IMR-90 (cell line): ENCODE data around the gene LRP1-AS. TPM values are rescaled to one million over a fixed set of nuclear protein-coding genes. Genes with fewer than 3 reads are reported as not detected.

Source experiments
- ATAC-seq: fragments of 200-7000 bp; cut with Tn5 transposase; 2 replicates; pipeline ENCODE4 v1.9.1; 2020; ENCODE audit warnings: low read depth, mild to moderate bottlenecking, moderate library complexity
- BruUV-seq: library from RNA; stranded (reverse); fragments of 400-500 nt; replicated peaks from 2 replicates; lab custom pipeline; 2021; lab: Mats Ljungman, UMichigan
- CTCF ChIA-PET: fragments of 300-600 bp; formaldehyde crosslinking; extraction: SDS; loops from one replicate; lab custom pipeline; 2021; ENCODE audit warnings: antibody characterized with exemption; lab: Yijun Ruan, JAX
- POLR2A ChIA-PET: fragments of 300-600 bp; sonication (Branson Sonifier 250); formaldehyde crosslinking; loops from one replicate; lab custom pipeline; 2022; ENCODE audit warnings: antibody characterized with exemption; ENCODE audit not compliant: unreplicated experiment; lab: Charles Lee
- DNase-seq: peaks from one replicate; pipeline ENCODE4 v3.0.0; 2013
- H2AFZ ChIP-seq: replicated peaks from 2 replicates; pipeline ENCODE3; 2013; ENCODE audit warnings: low read length, mild to moderate bottlenecking; ENCODE audit not compliant: poor library complexity
- H2AK5ac ChIP-seq: 2 replicates; pipeline ENCODE4 v1.6.1; 2013; ENCODE audit warnings: low read depth, low read length, inconsistent platforms
- H2AK9ac ChIP-seq: replicated peaks from 2 replicates; pipeline ENCODE3; 2013; ENCODE audit warnings: mild to moderate bottlenecking, low read depth, low read length, moderate library complexity; ENCODE audit not compliant: poor library complexity
- H2BK120ac ChIP-seq: 2 replicates; pipeline ENCODE4 v1.6.1; 2013; ENCODE audit warnings: low read depth, low read length, inconsistent platforms
- H2BK15ac ChIP-seq: 3 replicates; pipeline ENCODE4 v1.6.1; 2013; ENCODE audit warnings: low read depth, low read length, inconsistent platforms
- H2BK20ac ChIP-seq: 2 replicates; pipeline ENCODE4 v1.6.1; 2013; ENCODE audit warnings: low read depth, mild to moderate bottlenecking, inconsistent platforms, low read length, moderate library complexity
- H2BK5ac ChIP-seq: 2 replicates; pipeline ENCODE4 v1.6.1; 2013; ENCODE audit warnings: mild to moderate bottlenecking, low read depth, low read length, inconsistent platforms; ENCODE audit not compliant: poor library complexity, severe bottlenecking
- H3K14ac ChIP-seq: replicated peaks from 2 replicates; pipeline ENCODE4 v1.6.1; 2013; ENCODE audit warnings: low read depth, low read length, inconsistent platforms
- H3K18ac ChIP-seq: 2 replicates; pipeline ENCODE4 v1.6.1; 2013; ENCODE audit warnings: low read depth, low read length, control low read depth
- H3K23ac ChIP-seq: 2 replicates; pipeline ENCODE4 v1.6.1; 2013; ENCODE audit warnings: low read depth, low read length, inconsistent platforms
- H3K27ac ChIP-seq: 2 replicates; pipeline ENCODE4 v1.5.1; 2013; ENCODE audit warnings: mild to moderate bottlenecking, control low read depth, low read length; ENCODE audit not compliant: insufficient read depth
- H3K27me3 ChIP-seq: 2 replicates; pipeline ENCODE4 v1.6.1; 2013; ENCODE audit warnings: low read length; ENCODE audit not compliant: control insufficient read depth, insufficient read depth
- H3K36me3 ChIP-seq: 2 replicates; pipeline ENCODE4 v1.6.1; 2013; ENCODE audit warnings: low read length, mixed read lengths; ENCODE audit not compliant: control insufficient read depth, insufficient read depth
- H3K4ac ChIP-seq: 2 replicates; pipeline ENCODE4 v1.6.1; 2013; ENCODE audit warnings: low read depth, low read length, inconsistent platforms
- H3K4me1 ChIP-seq: 2 replicates; pipeline ENCODE4 v1.6.1; 2013; ENCODE audit warnings: low read length, mixed read lengths; ENCODE audit not compliant: control insufficient read depth, insufficient read depth
- H3K4me2 ChIP-seq: 2 replicates; pipeline ENCODE4 v1.6.1; 2013; ENCODE audit warnings: low read depth, mild to moderate bottlenecking, control low read depth, low read length, moderate library complexity
- H3K4me3 ChIP-seq: 2 replicates; pipeline ENCODE4 v1.5.1; 2013; ENCODE audit warnings: low read depth, mild to moderate bottlenecking, control low read depth, low read length, moderate library complexity; ENCODE audit not compliant: insufficient read depth
- H3K56ac ChIP-seq: 2 replicates; pipeline ENCODE4 v1.6.1; 2013; ENCODE audit warnings: low read length, inconsistent platforms; ENCODE audit not compliant: insufficient read depth; ENCODE audit errors: extremely low read depth
- H3K79me1 ChIP-seq, 2 experiments: 2 replicates each; pipeline ENCODE4 v1.6.1; 2013; ENCODE audit warnings: low read length in 2 of 2, inconsistent platforms in 1 of 2, low read depth in 1 of 2
- H3K9ac ChIP-seq: 2 replicates; pipeline ENCODE4 v1.6.1; 2013; ENCODE audit warnings: low read depth, low read length, control low read depth
- H3K9me1 ChIP-seq: 2 replicates; pipeline ENCODE4 v1.6.1; 2013; ENCODE audit warnings: low read length, inconsistent platforms; ENCODE audit not compliant: insufficient read depth
- H3K9me3 ChIP-seq: 2 replicates; pipeline ENCODE4 v1.6.1; 2013; ENCODE audit warnings: low read length; ENCODE audit not compliant: control insufficient read depth, insufficient read depth
- H4K20me1 ChIP-seq: 2 replicates; pipeline ENCODE4 v1.6.1; 2013; ENCODE audit warnings: low read length, inconsistent platforms; ENCODE audit not compliant: insufficient read depth
- H4K5ac ChIP-seq: 2 replicates; pipeline ENCODE4 v1.6.1; 2013; ENCODE audit warnings: mild to moderate bottlenecking, low read depth, low read length, control low read depth
- H4K8ac ChIP-seq, 2 experiments: 2 replicates each; pipeline ENCODE4 v1.6.1; 2013; ENCODE audit warnings: low read depth in 2 of 2, low read length in 2 of 2, control low read depth in 1 of 2, inconsistent platforms in 1 of 2
- H4K91ac ChIP-seq: 2 replicates; pipeline ENCODE4 v1.6.1; 2013; ENCODE audit warnings: low read depth, low read length, inconsistent platforms; ENCODE audit not compliant: insufficient read depth
- CEBPB ChIP-seq: IDR thresholded peaks from 2 replicates; pipeline ENCODE4 v1.6.1; 2012; ENCODE audit warnings: low read depth, low read length, improper control_type of control experiment
- CHD1 ChIP-seq: IDR thresholded peaks from 2 replicates; pipeline ENCODE4 v1.6.1; 2012; ENCODE audit warnings: low read depth, low read length, improper control_type of control experiment
- CTCF ChIP-seq: conservative IDR thresholded peaks from 2 replicates; pipeline ENCODE4 v1.5.1; 2012; ENCODE audit warnings: mild to moderate bottlenecking, low read depth, low read length, improper control_type of control experiment
- FOS ChIP-seq: fragments of 150-350 bp; IDR thresholded peaks from 2 replicates; pipeline ENCODE4 v1.6.1; 2016; ENCODE audit warnings: low read depth, low read length
- MAZ ChIP-seq: IDR thresholded peaks from 2 replicates; pipeline ENCODE4 v1.6.1; 2012; ENCODE audit warnings: low read depth, mild to moderate bottlenecking, low read length, improper control_type of control experiment, moderate library complexity, borderline replicate concordance
- MXI1 ChIP-seq: IDR thresholded peaks from 2 replicates; pipeline ENCODE4 v1.6.1; 2012; ENCODE audit warnings: low read depth, mild to moderate bottlenecking, low read length, moderate library complexity, borderline replicate concordance
- NFE2L2 ChIP-seq: fragments of 150-350 bp; IDR thresholded peaks from 2 replicates; pipeline ENCODE4 v1.6.1; 2016; ENCODE audit warnings: low read depth, mild to moderate bottlenecking, low read length
- POLR2A ChIP-seq: IDR thresholded peaks from 2 replicates; pipeline ENCODE4 v1.6.1; 2012; ENCODE audit warnings: mild to moderate bottlenecking, low read depth, low read length
- RAD21 ChIP-seq: IDR thresholded peaks from 2 replicates; pipeline ENCODE4 v1.6.1; 2012; ENCODE audit warnings: low read length, improper control_type of control experiment
- RFX5 ChIP-seq: IDR thresholded peaks from 2 replicates; pipeline ENCODE4 v1.8.0; 2012; ENCODE audit warnings: low read depth, mild to moderate bottlenecking, low read length, moderate library complexity
- USF2 ChIP-seq: fragments of 150-350 bp; IDR thresholded peaks from 2 replicates; pipeline ENCODE4 v1.6.1; 2017; ENCODE audit warnings: mild to moderate bottlenecking, antibody characterized with exemption, low read length, low read depth
- WGBS, 2 experiments: methylation state at CpG; one replicate each; pipeline versions ENCODE4 v1.1.5 to v1.1.7; 2013; ENCODE audit warnings: missing lambda C conversion rate in 2 of 2; ENCODE audit not compliant: insufficient read length in 1 of 2; ENCODE audit errors: extremely low coverage in 2 of 2; 5-methylcytosine and 5-hydroxymethylcytosine counted together
- dilution Hi-C: fragments of 300-500 bp; cut with HindIII; formaldehyde crosslinking; loops from one replicate; pipeline ENCODE4 v1.14.3; 2018; ENCODE audit warnings: low sequenced_read_pairs; ENCODE audit not compliant: unreplicated experiment
- in situ Hi-C: fragments of 300-500 bp; cut with MboI; formaldehyde crosslinking; loops from 3 replicates; pipeline ENCODE4 v1.14.3; 2019; ENCODE audit warnings: low sequenced_read_pairs, inconsistent platforms, mixed read lengths
- intact Hi-C: fragments of 100-400 bp; cut with micrococcal nuclease; formaldehyde crosslinking; loops from 2 replicates; pipeline ENCODE4 v1.10.0; 2022
- polyA plus RNA-seq, 3 experiments: library from polyadenylated mRNA; depleted of rRNA; stranded (reverse); fragments of >200 nt; gene quantifications; 2 replicates each; pipeline ENCODE4 v1.2.3, GENCODE V29; 2012; ENCODE audit warnings: low replicate concordance in 1 of 3
- total RNA-seq: library from RNA; depleted of rRNA; stranded (reverse); fragments of >200 nt; gene quantifications from 2 replicates; pipeline ENCODE4 v1.2.3, GENCODE V29; 2012

The LRP1-AS gene
- total and polyA plus RNA-seq, 2 of the 4 experiments (the other 2 are of a cell fraction) = not detected

GRCh38 chr12:57095440-57095839, 52.0 kb downstream of the LRP1-AS start:
- intact Hi-C loops (no loop called here), in situ Hi-C loops (no loop called here), dilution Hi-C loops (no loop called here)
- no peak for ATAC-seq
- TF ChIP-seq CTCF (no peak), CHD1 (no peak), CEBPB (no peak), RFX5 (no peak), MAZ (no peak), NFE2L2 (no peak), USF2 (no peak), POLR2A (no peak), RAD21 (no peak), MXI1 (no peak), FOS (no peak)
- peaks cover 84% of the 10 kb centered on the region for H3K36me3 ChIP-seq
- H3K4me1 ChIP-seq = peaks cover 41% of the 10 kb centered on the region
- peaks cover 13 to 69% of the 10 kb centered on the region in 2 experiments for H3K79me1 ChIP-seq
- H3K4me3 ChIP-seq = no peak overlapping the region
- H2BK120ac ChIP-seq = no peak overlapping the region
- peak overlapping the region; percentile 10 for H2AK9ac ChIP-seq
- 0 out of 2 replicates have a peak overlapping the region, but pooled peaks have one; percentile 1 for H3K14ac ChIP-seq
- H3K9ac ChIP-seq = no peak overlapping the region
- no TSS peak for BruUV-seq
- H3K23ac ChIP-seq = no peak overlapping the region
- H2AFZ ChIP-seq = no peak overlapping the region
- H3K4ac ChIP-seq = peak overlapping the region; percentile 43; the same call in 1 of the 2 replicates
- no peak overlapping the region for H4K5ac ChIP-seq
- peak overlapping the region; percentile 80 for H2BK5ac ChIP-seq
- no peak for DNase-seq
- POLR2A ChIA-PET = interaction anchor here (0.7 to 2.0 kb wide), 3 partner anchors 16 to 91 kb away, joined by 3 to 5 read pairs (median 4); partner anchors contain the start of gene STAT6
- WGBS, 2 experiments = no CpG with 5 or more reads among the region's 3 CpGs
- H4K91ac ChIP-seq = no peak overlapping the region
- CTCF ChIA-PET = no interaction called here
- H3K18ac ChIP-seq = no peak overlapping the region
- H3K56ac ChIP-seq = no peak overlapping the region
- H3K9me3 ChIP-seq = no peaks in the 10 kb centered on the region
- H3K27ac ChIP-seq = peak overlapping the region; percentile 21; the same call in 1 of the 2 replicates
- no peak overlapping the region for H3K4me2 ChIP-seq
- peaks cover 55% of the 10 kb centered on the region for H4K20me1 ChIP-seq
- peaks cover 8% of the 10 kb centered on the region; the same call in 1 of the 2 replicates for H3K9me1 ChIP-seq
- no peak overlapping the region for H2BK15ac ChIP-seq
- no peak overlapping the region for H2BK20ac ChIP-seq
- H4K8ac ChIP-seq = peak overlapping the region in 1 of 2 experiments; percentile 38; a peak in 2 of 4 replicates
- H2AK5ac ChIP-seq = peak overlapping the region; percentile 5; the same call in 1 of the 2 replicates
- H3K27me3 ChIP-seq = no peaks in the 10 kb centered on the region
